OCI-LY7 (cell line): ENCODE results near the gene MAGEF1. TPM values are rescaled to one million over a fixed set of nuclear protein-coding genes. Genes with fewer than 3 reads are reported as not detected.

ENCODE experiments used
- BruUV-seq: library from RNA; stranded (reverse); fragments of 400-500 nt; replicated peaks from 2 replicates; lab custom pipeline; 2021; lab: Mats Ljungman, UMichigan
- CTCF ChIA-PET: fragments of 300-600 bp; sonication (Branson Sonifier 250); formaldehyde crosslinking; loops from one replicate; lab custom pipeline; 2022; ENCODE audit warnings: antibody characterized with exemption; ENCODE audit not compliant: unreplicated experiment; lab: Charles Lee
- POLR2A ChIA-PET: fragments of 300-600 bp; sonication (Branson Sonifier 250); formaldehyde crosslinking; loops from one replicate; lab custom pipeline; 2022; ENCODE audit warnings: antibody characterized with exemption; lab: Charles Lee
- DNase-seq: peaks from one replicate; pipeline ENCODE4 v3.0.0-alpha.2; 2015; ENCODE audit warnings: low spot score
- H2AFZ ChIP-seq: fragments of 200-600 bp; sonication (generic), shearing (Covaris generic); 2 replicates; pipeline ENCODE4 v1.6.1; 2014; ENCODE audit warnings: mild to moderate bottlenecking, antibody characterized with exemption, low read length, moderate library complexity
- H3K27ac ChIP-seq: fragments of 200-600 bp; sonication (generic); 2 replicates; pipeline ENCODE4 v1.5.1; 2014; ENCODE audit warnings: mixed run types, low read depth, mild to moderate bottlenecking, moderate library complexity, low read length, inconsistent platforms; ENCODE audit not compliant: poor library complexity, severe bottlenecking
- H3K36me3 ChIP-seq: fragments of 200-600 bp; sonication (generic); 2 replicates; pipeline ENCODE4 v1.6.1; 2014; ENCODE audit warnings: mild to moderate bottlenecking, antibody characterized with exemption, low read length, moderate library complexity, mixed read lengths; ENCODE audit not compliant: insufficient read depth
- H3K4me1 ChIP-seq: fragments of 200-600 bp; sonication (generic); 2 replicates; pipeline ENCODE4 v1.5.1; 2014; ENCODE audit warnings: mild to moderate bottlenecking, low read length; ENCODE audit not compliant: insufficient read depth, poor library complexity, severe bottlenecking
- H3K4me2 ChIP-seq: fragments of 200-600 bp; sonication (generic); 2 replicates; pipeline ENCODE4 v1.6.1; 2014; ENCODE audit warnings: mild to moderate bottlenecking, low read length
- H3K4me3 ChIP-seq: fragments of 200-600 bp; sonication (generic); 2 replicates; pipeline ENCODE4 v1.5.1; 2014; ENCODE audit warnings: mild to moderate bottlenecking, low read depth, low read length; ENCODE audit not compliant: poor library complexity, severe bottlenecking
- H3K79me2 ChIP-seq: fragments of 200-600 bp; sonication (generic); 2 replicates; pipeline ENCODE4 v1.6.1; 2016; ENCODE audit warnings: low read depth, mild to moderate bottlenecking, low read length, moderate library complexity, mixed read lengths; ENCODE audit not compliant: insufficient read depth
- H3K9me2 ChIP-seq: fragments of 200-600 bp; sonication (generic); 2 replicates; pipeline ENCODE4 v1.6.1; 2016; ENCODE audit warnings: mild to moderate bottlenecking, low read length, mixed read lengths; ENCODE audit not compliant: insufficient read depth
- H3K9me3 ChIP-seq: fragments of 200-600 bp; sonication (generic); 2 replicates; pipeline ENCODE4 v1.6.1; 2014; ENCODE audit warnings: mild to moderate bottlenecking, mixed run types, low read length, mixed read lengths
- H4K20me1 ChIP-seq: fragments of 200-600 bp; sonication (generic); 2 replicates; pipeline ENCODE4 v1.6.1; 2014; ENCODE audit warnings: mild to moderate bottlenecking, antibody characterized with exemption, low read length, moderate library complexity, mixed read lengths; ENCODE audit not compliant: insufficient read depth
- EZH2phosphoT487 ChIP-seq: fragments of 200-600 bp; sonication (generic); IDR thresholded peaks from 2 replicates; pipeline ENCODE4 v1.6.1; 2018; ENCODE audit warnings: low read depth, borderline replicate concordance, mild to moderate bottlenecking, mixed run types, antibody characterized with exemption, low read length, moderate library complexity, mixed read lengths
- intact Hi-C: fragments of 100-400 bp; cut with micrococcal nuclease; formaldehyde crosslinking; loops from one replicate; pipeline ENCODE4 v1.10.0; 2022; ENCODE audit not compliant: unreplicated experiment
- total RNA-seq, 2 experiments: library from RNA; depleted of rRNA in 1 of 2; stranded (reverse); fragments of >200 nt in 1 of 2; shearing (Covaris generic) in 1 of 2; gene quantifications; 2 replicates each; pipeline ENCODE4 v1.2.3, GENCODE V29; 2014 to 2022
- TF ChIP-seq, protein P1 (sequence below): fragments of 200-600 bp; sonication (generic); conservative IDR thresholded peaks from 2 replicates; pipeline ENCODE4 v1.5.1; 2014; ENCODE audit warnings: mild to moderate bottlenecking, antibody characterized with exemption, low read length, moderate library complexity, mixed read lengths

MAGEF1 gene
- total RNA-seq, 2 experiments from 2014 or later: 29.2 to 47.8 TPM

DNA sequence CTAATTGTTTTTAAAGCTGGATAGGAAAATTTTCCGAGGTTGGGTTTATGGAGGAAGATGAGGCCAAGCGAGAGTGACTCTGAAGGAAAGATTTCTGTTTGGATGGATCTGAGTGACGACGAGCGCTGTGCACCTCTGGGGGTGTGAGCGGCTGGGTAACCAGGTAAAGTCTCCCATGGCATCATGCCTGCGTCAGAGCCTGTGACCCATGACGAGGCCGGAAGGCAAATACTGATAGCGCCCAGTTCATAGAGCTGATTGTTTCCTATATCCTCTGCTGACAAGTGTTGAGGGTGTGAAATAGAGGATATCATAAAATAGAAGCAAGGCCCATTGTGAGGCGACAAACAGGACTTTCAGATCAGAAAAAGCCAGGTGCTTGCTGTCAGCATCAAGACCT is 33.7 kb upstream of the MAGEF1 start:
- no TSS peak for BruUV-seq
- no peak overlapping the region for H2AFZ ChIP-seq
- no peaks in the 10 kb centered on the region for H3K79me2 ChIP-seq
- ChIA-PET CTCF (no interaction called here), POLR2A (no interaction called here)
- DNase-seq: no peak
- no peaks in the 10 kb centered on the region for H4K20me1 ChIP-seq
- no peak overlapping the region for H3K4me3 ChIP-seq
- no peak overlapping the region for H3K27ac ChIP-seq
- no peak overlapping the region for H3K4me2 ChIP-seq
- no peak for TF ChIP-seq EZH2phosphoT487
- TF ChIP-seq, protein P1, sequence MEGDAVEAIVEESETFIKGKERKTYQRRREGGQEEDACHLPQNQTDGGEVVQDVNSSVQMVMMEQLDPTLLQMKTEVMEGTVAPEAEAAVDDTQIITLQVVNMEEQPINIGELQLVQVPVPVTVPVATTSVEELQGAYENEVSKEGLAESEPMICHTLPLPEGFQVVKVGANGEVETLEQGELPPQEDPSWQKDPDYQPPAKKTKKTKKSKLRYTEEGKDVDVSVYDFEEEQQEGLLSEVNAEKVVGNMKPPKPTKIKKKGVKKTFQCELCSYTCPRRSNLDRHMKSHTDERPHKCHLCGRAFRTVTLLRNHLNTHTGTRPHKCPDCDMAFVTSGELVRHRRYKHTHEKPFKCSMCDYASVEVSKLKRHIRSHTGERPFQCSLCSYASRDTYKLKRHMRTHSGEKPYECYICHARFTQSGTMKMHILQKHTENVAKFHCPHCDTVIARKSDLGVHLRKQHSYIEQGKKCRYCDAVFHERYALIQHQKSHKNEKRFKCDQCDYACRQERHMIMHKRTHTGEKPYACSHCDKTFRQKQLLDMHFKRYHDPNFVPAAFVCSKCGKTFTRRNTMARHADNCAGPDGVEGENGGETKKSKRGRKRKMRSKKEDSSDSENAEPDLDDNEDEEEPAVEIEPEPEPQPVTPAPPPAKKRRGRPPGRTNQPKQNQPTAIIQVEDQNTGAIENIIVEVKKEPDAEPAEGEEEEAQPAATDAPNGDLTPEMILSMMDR: no peak
- H3K9me3 ChIP-seq: no peaks in the 10 kb centered on the region
- H3K4me1 ChIP-seq: no peaks in the 10 kb centered on the region
- H3K9me2 ChIP-seq: no peaks in the 10 kb centered on the region
- intact Hi-C loops: no loop called here
- no peaks in the 10 kb centered on the region for H3K36me3 ChIP-seq

DNA sequence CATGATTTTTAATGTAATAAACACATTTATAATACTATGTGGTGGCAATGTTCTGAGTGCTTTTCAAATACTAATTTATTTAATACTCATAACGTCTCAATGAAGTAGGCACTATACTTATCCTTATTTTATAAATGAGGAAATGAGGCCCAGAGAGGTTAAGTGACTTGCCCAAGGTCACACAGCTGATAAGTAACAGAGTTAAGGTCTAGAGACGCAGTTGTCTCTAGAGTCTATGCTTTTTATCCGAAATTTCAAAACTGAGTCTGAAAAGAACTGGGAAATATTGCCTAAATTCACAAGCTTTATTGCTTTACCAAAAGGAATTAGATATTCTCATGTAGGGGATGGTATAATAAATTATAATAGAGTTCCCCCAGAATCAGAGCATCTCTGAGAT is 31.4 kb upstream of the MAGEF1 start:
- Histone ChIP-seq H3K4me1 (no peaks in the 10 kb centered on the region), H3K9me3 (no peaks in the 10 kb centered on the region), H2AFZ (no peak overlapping the region), H4K20me1 (no peaks in the 10 kb centered on the region), H3K4me3 (no peak overlapping the region), H3K4me2 (no peak overlapping the region), H3K79me2 (no peaks in the 10 kb centered on the region), H3K27ac (no peak overlapping the region), H3K36me3 (no peaks in the 10 kb centered on the region), H3K9me2 (no peaks in the 10 kb centered on the region)
- POLR2A ChIA-PET: interaction anchor here (0.7 to 1.8 kb wide), 3 partner anchors 8 to 13 kb away, joined by 3 to 4 read pairs (median 3); no protein-coding TSS in a partner anchor
- no peak for TF ChIP-seq EZH2phosphoT487
- TF ChIP-seq, protein P1: no peak
- intact Hi-C loops: no loop called here
- BruUV-seq: no TSS peak
- no peak for DNase-seq
- CTCF ChIA-PET: no interaction called here

DNA sequence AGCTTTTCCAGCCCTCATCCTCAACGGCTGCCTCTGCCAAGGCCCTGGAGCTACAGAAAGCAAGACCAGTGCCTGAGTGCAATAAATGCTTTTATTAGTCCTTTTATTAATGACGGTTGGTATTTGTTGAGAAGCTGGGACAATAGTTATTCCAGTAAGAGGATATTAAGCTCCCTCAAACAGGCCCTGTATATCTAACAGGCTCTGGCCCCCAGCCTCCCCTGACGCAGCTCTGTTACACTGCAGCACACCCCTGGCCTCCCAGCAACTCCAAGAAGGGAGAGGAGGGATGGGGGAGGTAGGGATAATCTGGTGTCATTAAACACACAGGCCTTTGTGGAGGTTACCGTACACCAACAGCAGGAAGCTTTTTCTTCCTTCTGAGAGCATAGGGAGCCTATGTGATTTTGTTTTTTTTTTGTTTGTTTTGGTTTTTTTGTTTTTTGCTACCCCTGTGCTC is 30.8 kb upstream of the MAGEF1 start:
- H3K79me2 ChIP-seq: no peaks in the 10 kb centered on the region
- no peaks in the 10 kb centered on the region for H3K36me3 ChIP-seq
- H2AFZ ChIP-seq: no peak overlapping the region
- no peaks in the 10 kb centered on the region for H3K4me1 ChIP-seq
- H3K4me3 ChIP-seq: no peak overlapping the region
- intact Hi-C loops: no loop called here
- no peak overlapping the region for H3K27ac ChIP-seq
- no peaks in the 10 kb centered on the region for H3K9me3 ChIP-seq
- TF ChIP-seq, protein P1: no peak
- no peak for TF ChIP-seq EZH2phosphoT487
- BruUV-seq: no TSS peak
- H3K4me2 ChIP-seq: no peak overlapping the region
- H4K20me1 ChIP-seq: no peaks in the 10 kb centered on the region
- DNase-seq: no peak
- H3K9me2 ChIP-seq: no peaks in the 10 kb centered on the region
- ChIA-PET CTCF (no interaction called here), POLR2A (interaction anchor here (0.7 to 1.8 kb wide), 3 partner anchors 9 to 13 kb away, joined by 3 to 4 read pairs (median 3); no protein-coding TSS in a partner anchor)
